Testis (tissue), 2 donors: ENCODE results near the gene HOXD3.

ENCODE experiments used
- CTCF ChIP-seq, 3 experiments: fragments of 450-650 bp in 2 of 3; fragments of 200-600 bp in 1 of 3; sonication (generic) in 1 of 3; IDR thresholded peaks; one replicate each; pipeline ENCODE4 v1.5.1; 2016 to 2019; ENCODE audit warnings: antibody characterized with exemption in 3 of 3, mild to moderate bottlenecking in 2 of 3, moderate library complexity in 1 of 3
- POLR2A ChIP-seq: fragments of 450-650 bp; IDR thresholded peaks from one replicate; pipeline ENCODE4 v1.6.1; 2017; ENCODE audit warnings: antibody characterized with exemption, mild to moderate bottlenecking, moderate library complexity

DNA sequence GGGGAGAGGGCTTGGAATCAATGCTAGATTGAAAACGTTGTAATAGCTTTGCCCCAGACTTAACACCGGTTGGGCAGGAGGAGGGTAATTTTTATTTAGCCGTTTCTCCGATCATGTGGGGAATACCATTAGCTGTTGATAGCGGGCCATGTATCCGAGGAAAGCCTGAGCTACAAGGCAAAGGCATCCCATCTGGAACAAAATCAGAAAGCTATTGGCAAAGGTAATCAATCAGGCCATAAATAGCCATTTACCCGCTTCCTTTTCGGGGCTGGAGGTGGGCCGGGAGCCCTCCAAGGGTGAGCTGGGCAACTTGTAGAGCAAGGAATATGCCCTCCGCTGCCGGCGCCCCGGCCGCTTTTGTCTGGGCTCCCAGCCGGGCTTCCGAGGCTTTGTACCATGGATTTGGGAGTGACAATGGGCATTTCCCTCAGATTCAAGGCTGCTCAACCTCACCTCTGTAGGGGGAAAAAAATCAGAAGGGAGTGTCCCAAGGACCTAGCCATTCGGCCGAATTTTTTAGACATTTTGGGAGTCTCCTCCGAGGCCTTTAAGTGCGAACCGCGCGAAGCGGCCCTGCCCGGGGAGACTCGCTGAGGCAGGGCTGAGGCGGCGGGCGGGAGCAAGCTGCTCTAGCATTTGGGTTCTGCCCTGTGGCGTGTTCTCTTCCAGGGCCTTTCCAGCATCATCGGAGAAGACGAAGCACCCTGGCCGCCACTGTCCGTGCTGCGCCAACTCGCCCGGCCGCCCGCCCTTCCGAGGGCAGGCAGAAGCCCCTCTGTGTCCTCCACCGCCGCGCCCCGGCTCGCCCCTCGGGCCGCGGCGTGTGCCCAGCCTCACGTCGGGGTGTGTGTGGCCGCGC lies 35.7 kb upstream of the HOXD3 start:
- no peak for TF ChIP-seq CTCF (IDR thresholded peaks at IDR 0.05)
- no peak for TF ChIP-seq POLR2A
